SK-N-SH (cell line): Measurements from ENCODE around the gene PLPPR5. TPM values are rescaled to one million over a fixed set of nuclear protein-coding genes. Genes with fewer than 3 reads are reported as not detected.

Source experiments
- CTCF ChIA-PET: fragments of 300-600, 350-600 bp; formaldehyde crosslinking; extraction: SDS; loops from one replicate; lab custom pipeline; 2021; lab: Yijun Ruan, JAX
- POLR2A ChIA-PET: fragments of 350-600 bp; sonication (Branson Sonifier 250); formaldehyde crosslinking; extraction: SDS; loops from one replicate; lab custom pipeline; 2020; ENCODE audit warnings: antibody characterized with exemption, inconsistent platforms; lab: Yijun Ruan, JAX
- DNase-seq: peaks from one replicate; pipeline ENCODE4 v3.0.0; 2012
- H2AFZ ChIP-seq: fragments of 200-600 bp; sonication (generic); 2 replicates; pipeline ENCODE4 v1.8.1; 2016; ENCODE audit warnings: antibody characterized with exemption, mild to moderate bottlenecking, low read depth
- H3F3A ChIP-seq: fragments of 200-600 bp; sonication (generic); replicated peaks from 2 replicates; pipeline ENCODE3; 2016; ENCODE audit warnings: antibody characterized with exemption, mild to moderate bottlenecking; ENCODE audit not compliant: insufficient read depth
- H3K27ac ChIP-seq, 2 experiments: fragments of 200-500 bp in 1 of 2; fragments of 200-600 bp in 1 of 2; sonication (Bioruptor generic) in 1 of 2; sonication (generic), shearing (Covaris generic) in 1 of 2; 2 replicates each; pipeline versions ENCODE4 v1.5.1 to v1.6.1; 2014 to 2016; ENCODE audit warnings: low read depth in 2 of 2, inconsistent platforms in 1 of 2, low read length in 1 of 2, mild to moderate bottlenecking in 1 of 2, mixed read lengths in 1 of 2
- H3K27me3 ChIP-seq: fragments of 200-600 bp; sonication (generic), shearing (Covaris generic); 2 replicates; pipeline ENCODE4 v1.6.1; 2016; ENCODE audit warnings: mixed run types; ENCODE audit not compliant: insufficient read depth
- H3K36me3 ChIP-seq, 2 experiments: fragments of 200-500 bp in 1 of 2; fragments of 200-600 bp in 1 of 2; sonication (Bioruptor generic) in 1 of 2; sonication (generic) in 1 of 2; replicated peaks in 1 of 2; 2 replicates each; pipeline versions ENCODE3 to v1.5.1; 2014 to 2016; ENCODE audit warnings: low read length in 1 of 2, mild to moderate bottlenecking in 1 of 2; ENCODE audit not compliant: insufficient read depth in 2 of 2, control insufficient read depth in 1 of 2
- H3K4me1 ChIP-seq, 2 experiments: fragments of 200-500 bp in 1 of 2; fragments of 200-600 bp in 1 of 2; sonication (Bioruptor generic) in 1 of 2; sonication (generic), shearing (Covaris generic) in 1 of 2; 2 replicates each; pipeline versions ENCODE4 v1.5.1 to v1.6.1; 2014 to 2016; ENCODE audit warnings: low read depth in 1 of 2, low read length in 1 of 2, mixed run types in 1 of 2; ENCODE audit not compliant: insufficient read depth in 2 of 2, control insufficient read depth in 1 of 2
- H3K4me2 ChIP-seq: fragments of 200-600 bp; sonication (generic), shearing (Covaris generic); 2 replicates; pipeline ENCODE4 v1.6.1; 2017; ENCODE audit warnings: mixed run types
- H3K4me3 ChIP-seq, 2 experiments: fragments of 200-500 bp in 1 of 2; fragments of 200-600 bp in 1 of 2; sonication (Bioruptor generic) in 1 of 2; sonication (generic), shearing (Covaris generic) in 1 of 2; 2 replicates each; pipeline versions ENCODE4 v1.5.1 to v1.8.1; 2014 to 2016; ENCODE audit warnings: low read depth in 2 of 2, inconsistent platforms in 1 of 2, low read length in 1 of 2, mild to moderate bottlenecking in 1 of 2, mixed read lengths in 1 of 2, moderate library complexity in 1 of 2
- H3K79me2 ChIP-seq: fragments of 200-600 bp; sonication (generic); 2 replicates; pipeline ENCODE4 v1.8.1; 2017; ENCODE audit warnings: mild to moderate bottlenecking; ENCODE audit not compliant: insufficient read depth
- H3K9ac ChIP-seq: fragments of 200-600 bp; sonication (generic); 2 replicates; pipeline ENCODE4 v1.6.1; 2017; ENCODE audit warnings: mixed run types
- H3K9me2 ChIP-seq: fragments of 200-600 bp; sonication (generic); 2 replicates; pipeline ENCODE4 v1.6.1; 2017; ENCODE audit warnings: mixed run types
- H3K9me3 ChIP-seq: fragments of 200-600 bp; sonication (generic); 2 replicates; pipeline ENCODE4 v1.6.1; 2017; ENCODE audit warnings: mixed run types, mild to moderate bottlenecking, moderate library complexity
- H4K20me1 ChIP-seq: fragments of 200-600 bp; sonication (generic); 2 replicates; pipeline ENCODE4 v1.6.1; 2017; ENCODE audit warnings: mild to moderate bottlenecking, mixed run types; ENCODE audit not compliant: insufficient read depth
- CHD2 ChIP-seq: fragments of 150-350 bp; IDR thresholded peaks from 2 replicates; pipeline ENCODE4 v1.6.1; 2018; ENCODE audit warnings: low read length; ENCODE audit not compliant: partially characterized antibody
- ELF1 ChIP-seq: IDR thresholded peaks from 2 replicates; pipeline ENCODE4 v1.4.0; 2012
- EP300 ChIP-seq, 2 experiments: IDR thresholded peaks; 2 replicates each; pipeline versions ENCODE4 v1.4.0 to v1.6.1; 2012; ENCODE audit warnings: borderline replicate concordance in 1 of 2, low read depth in 1 of 2, low read length in 1 of 2
- FOSL2 ChIP-seq: IDR thresholded peaks from 2 replicates; pipeline ENCODE4 v1.4.0; 2012; ENCODE audit warnings: low read depth, mild to moderate bottlenecking, moderate library complexity, borderline replicate concordance
- FOXJ3 ChIP-seq: sonication (generic); formaldehyde crosslinking; IDR thresholded peaks from 2 replicates; pipeline ENCODE4 v1.5.1; 2020; ENCODE audit warnings: mild to moderate bottlenecking, missing genetic modification reagents
- GABPA ChIP-seq: IDR thresholded peaks from 2 replicates; pipeline ENCODE4 v1.4.0; 2012; ENCODE audit warnings: low read depth, mild to moderate bottlenecking
- GATA2 ChIP-seq: sonication (generic); formaldehyde crosslinking; IDR thresholded peaks from 2 replicates; pipeline ENCODE4 v1.5.0; 2020; ENCODE audit warnings: mild to moderate bottlenecking, missing genetic modification reagents
- NFIC ChIP-seq: IDR thresholded peaks from 2 replicates; pipeline ENCODE4 v1.4.0; 2012; ENCODE audit warnings: borderline replicate concordance
- POLR2AphosphoS5 ChIP-seq: IDR thresholded peaks from 2 replicates; pipeline ENCODE4 v1.6.1; 2012; ENCODE audit warnings: low read depth, low read length
- RAD21 ChIP-seq: IDR thresholded peaks from 2 replicates; pipeline ENCODE4 v1.6.1; 2012; ENCODE audit warnings: mild to moderate bottlenecking, low read length
- RCOR1 ChIP-seq: fragments of 150-350 bp; IDR thresholded peaks from 2 replicates; pipeline ENCODE4 v1.6.1; 2017; ENCODE audit warnings: antibody characterized with exemption, low read length
- RFX5 ChIP-seq: IDR thresholded peaks from 2 replicates; pipeline ENCODE4 v1.6.1; 2012; ENCODE audit warnings: mild to moderate bottlenecking, improper control_type of control experiment, low read length
- RXRA ChIP-seq: IDR thresholded peaks from 2 replicates; pipeline ENCODE4 v1.4.0; 2012; ENCODE audit warnings: low read depth, mild to moderate bottlenecking, borderline replicate concordance
- SMC3 ChIP-seq: IDR thresholded peaks from 2 replicates; pipeline ENCODE4 v1.6.1; 2012; ENCODE audit warnings: low read depth, low read length, improper control_type of control experiment
- TAF1 ChIP-seq: IDR thresholded peaks from 2 replicates; pipeline ENCODE4 v1.6.1; 2012; ENCODE audit warnings: low read depth, mild to moderate bottlenecking, low read length, moderate library complexity, borderline replicate concordance
- TCF12 ChIP-seq: IDR thresholded peaks from 2 replicates; pipeline ENCODE4 v1.4.0; 2012
- USF1 ChIP-seq: IDR thresholded peaks from 2 replicates; pipeline ENCODE4 v1.4.0; 2012; ENCODE audit warnings: low read depth, borderline replicate concordance
- USF2 ChIP-seq: fragments of 150-350 bp; IDR thresholded peaks from 2 replicates; pipeline ENCODE4 v1.6.1; 2017; ENCODE audit warnings: antibody characterized with exemption, low read length, low read depth, borderline replicate concordance
- ZBTB33 ChIP-seq: IDR thresholded peaks from 2 replicates; pipeline ENCODE4 v1.4.0; 2012; ENCODE audit warnings: low read depth, borderline replicate concordance
- WGBS: methylation state at CpG from one replicate; pipeline ENCODE4 v1.1.6; 2017; ENCODE audit warnings: low lambda C conversion rate; 5-methylcytosine and 5-hydroxymethylcytosine counted together
- polyA plus RNA-seq, 3 experiments: library from polyadenylated mRNA; depleted of rRNA; stranded (reverse); fragments of >200 nt; gene quantifications; 2 replicates each; pipeline ENCODE4 v1.2.3, GENCODE V29; 2012
- TF ChIP-seq, protein P1 (sequence below): IDR thresholded peaks from 2 replicates; pipeline ENCODE4; 2012

Gene PLPPR5
- polyA plus RNA-seq, 1 of the 3 experiments (the other 2 are of a cell fraction): 0.23 TPM

DNA sequence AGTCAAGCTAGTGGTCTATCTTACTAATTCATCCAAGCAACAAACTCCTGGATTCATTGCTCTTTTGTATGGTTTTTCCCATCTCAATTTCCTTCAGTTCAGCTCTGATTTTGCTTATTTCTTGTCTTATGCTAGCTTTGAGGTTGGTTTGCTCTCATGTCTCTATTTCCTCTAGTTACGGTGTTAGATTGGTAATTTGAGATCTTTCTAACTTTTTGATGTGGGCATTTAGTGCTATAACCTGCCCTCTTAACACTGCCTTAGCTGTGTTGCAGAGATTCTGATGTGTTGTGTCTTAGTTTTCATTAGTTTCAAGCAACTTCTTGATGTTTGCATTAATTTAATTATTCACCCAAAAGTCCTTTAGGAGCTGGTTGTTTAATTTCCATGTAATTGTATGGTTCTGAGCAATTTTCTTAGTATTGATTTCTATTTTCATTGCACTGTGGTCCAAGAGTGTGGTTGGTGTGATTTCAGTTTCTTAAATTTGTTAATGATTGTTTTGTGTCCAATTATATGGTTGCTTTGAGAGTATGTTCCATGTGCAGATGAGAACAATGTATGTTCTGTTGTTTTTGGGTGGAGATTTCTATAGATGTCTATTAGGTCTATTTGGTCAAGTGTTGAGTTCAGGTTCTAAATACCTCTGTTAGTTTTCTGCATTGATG is 154.6 kb downstream of the PLPPR5 start:
- ChIA-PET POLR2A (no interaction called here), CTCF (no interaction called here)
- WGBS: 78% methylated on average over 1 of the region's 1 CpG
- Histone ChIP-seq H3K27ac (no peak overlapping the region), H3K9ac (no peak overlapping the region), H2AFZ (no peak overlapping the region), H3K79me2 (no peaks in the 10 kb centered on the region), H3K9me2 (no peaks in the 10 kb centered on the region), H4K20me1 (no peaks in the 10 kb centered on the region), H3K4me3 (no peak overlapping the region), H3F3A (no peaks in the 10 kb centered on the region), H3K36me3 (no peaks in the 10 kb centered on the region), H3K4me1 (no peaks in the 10 kb centered on the region), H3K27me3 (no peaks in the 10 kb centered on the region), H3K9me3 (no peaks in the 10 kb centered on the region), H3K4me2 (no peak overlapping the region)
- DNase-seq: no peak
- TF ChIP-seq SMC3 (no peak), CHD2 (no peak), POLR2AphosphoS5 (no peak), EP300 (IDR thresholded peaks at IDR 0.05; ENCODE audit: borderline replicate concordance in 1 of 2, low read depth in 1 of 2, low read length in 1 of 2) (no peak), USF2 (no peak), RFX5 (no peak), GATA2 (CRISPR knock-in tag) (no peak), ZBTB33 (no peak), GABPA (no peak), NFIC (no peak)
- TF ChIP-seq, protein P1, sequence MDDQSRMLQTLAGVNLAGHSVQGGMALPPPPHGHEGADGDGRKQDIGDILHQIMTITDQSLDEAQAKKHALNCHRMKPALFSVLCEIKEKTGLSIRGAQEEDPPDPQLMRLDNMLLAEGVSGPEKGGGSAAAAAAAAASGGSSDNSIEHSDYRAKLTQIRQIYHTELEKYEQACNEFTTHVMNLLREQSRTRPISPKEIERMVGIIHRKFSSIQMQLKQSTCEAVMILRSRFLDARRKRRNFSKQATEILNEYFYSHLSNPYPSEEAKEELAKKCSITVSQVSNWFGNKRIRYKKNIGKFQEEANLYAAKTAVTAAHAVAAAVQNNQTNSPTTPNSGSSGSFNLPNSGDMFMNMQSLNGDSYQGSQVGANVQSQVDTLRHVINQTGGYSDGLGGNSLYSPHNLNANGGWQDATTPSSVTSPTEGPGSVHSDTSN: no peak

GRCh38 chr1:98842241-98842640 is 162.4 kb downstream of the PLPPR5 start:
- no peak for DNase-seq
- no peak overlapping the region for H3K4me2 ChIP-seq
- H2AFZ ChIP-seq: no peak overlapping the region
- CTCF ChIA-PET: no interaction called here
- no peak overlapping the region for H3K27ac ChIP-seq
- no peaks in the 10 kb centered on the region for H3K9me3 ChIP-seq
- H3K79me2 ChIP-seq: no peaks in the 10 kb centered on the region
- no peak overlapping the region for H3K9ac ChIP-seq
- TF ChIP-seq GABPA: no peak
- TF ChIP-seq, protein P1: no peak
- TF ChIP-seq NFIC: no peak
- no peak for TF ChIP-seq ELF1
- no peak for TF ChIP-seq TCF12
- no peak for TF ChIP-seq RAD21
- TF ChIP-seq RCOR1: no peak
- TF ChIP-seq FOXJ3 (CRISPR knock-in tag): no peak
- no peak for TF ChIP-seq USF1
- TF ChIP-seq RXRA: no peak
- TF ChIP-seq FOSL2: no peak
- no peak for TF ChIP-seq TAF1
- TF ChIP-seq USF2: no peak
- TF ChIP-seq, all 33 proteins: peak for 0
- Histone ChIP-seq H4K20me1 (no peaks in the 10 kb centered on the region), H3K4me3 (no peak overlapping the region), H3K27me3 (no peaks in the 10 kb centered on the region), H3K9me2 (no peaks in the 10 kb centered on the region), H3K4me1 (no peaks in the 10 kb centered on the region), H3F3A (no peaks in the 10 kb centered on the region), H3K36me3 (no peaks in the 10 kb centered on the region)
- WGBS: 13% methylated on average over 2 of the region's 2 CpGs
- POLR2A ChIA-PET: no interaction called here
